Left ventricle myocardium inferior (tissue), 1 donor: ENCODE results near the gene PRKCE. TPM values are rescaled to one million over a fixed set of nuclear protein-coding genes. Genes with fewer than 3 reads are reported as not detected.
A peak's percentile ranks its signal among the peaks of the same experiment; 100 is the strongest.

Experiments
- DNase-seq: peaks from one replicate; pipeline ENCODE4 v3.0.0-alpha.2; 2020
- H3K27ac ChIP-seq: fragments of 200-600 bp; replicated peaks from 2 replicates; pipeline ENCODE4 v1.8.0; 2021
- H3K27me3 ChIP-seq: fragments of 200-600 bp; 2 replicates; pipeline ENCODE4 v1.8.0; 2021; ENCODE audit warnings: low read depth
- H3K36me3 ChIP-seq: fragments of 200-600 bp; 2 replicates; pipeline ENCODE4 v1.8.0; 2021
- H3K4me1 ChIP-seq: fragments of 200-600 bp; 2 replicates; pipeline ENCODE4 v1.8.0; 2021
- H3K4me3 ChIP-seq: fragments of 200-600 bp; 2 replicates; pipeline ENCODE4 v1.8.0; 2021; ENCODE audit warnings: mild to moderate bottlenecking, moderate library complexity
- H3K9me3 ChIP-seq: fragments of 200-600 bp; replicated peaks from 2 replicates; pipeline ENCODE4 v1.8.0; 2021
- intact Hi-C: fragments of 100-400 bp; cut with micrococcal nuclease; formaldehyde crosslinking; loops from one replicate; pipeline ENCODE4 v1.11.0; 2022
- total RNA-seq: library from RNA; stranded (reverse); fragmentation: NEBNext Ultra II Directional; extraction: Animal tissue kit (Norgen Biotek cat#: 25700); gene quantifications from one replicate; pipeline ENCODE4 v1.2.1, GENCODE V29; 2021
- TF ChIP-seq, protein P1 (sequence below): fragments of 200-600 bp; IDR thresholded peaks from 2 replicates; pipeline ENCODE4 v1.8.0; 2021; ENCODE audit warnings: antibody characterized with exemption, mild to moderate bottlenecking, borderline replicate concordance
- donor health status: DM: no; HTN: yes; CAD: no; lungs with severe emphysema.

The PRKCE gene
- total RNA-seq, 1 donor from 2014 or later: 14.7 TPM

DNA sequence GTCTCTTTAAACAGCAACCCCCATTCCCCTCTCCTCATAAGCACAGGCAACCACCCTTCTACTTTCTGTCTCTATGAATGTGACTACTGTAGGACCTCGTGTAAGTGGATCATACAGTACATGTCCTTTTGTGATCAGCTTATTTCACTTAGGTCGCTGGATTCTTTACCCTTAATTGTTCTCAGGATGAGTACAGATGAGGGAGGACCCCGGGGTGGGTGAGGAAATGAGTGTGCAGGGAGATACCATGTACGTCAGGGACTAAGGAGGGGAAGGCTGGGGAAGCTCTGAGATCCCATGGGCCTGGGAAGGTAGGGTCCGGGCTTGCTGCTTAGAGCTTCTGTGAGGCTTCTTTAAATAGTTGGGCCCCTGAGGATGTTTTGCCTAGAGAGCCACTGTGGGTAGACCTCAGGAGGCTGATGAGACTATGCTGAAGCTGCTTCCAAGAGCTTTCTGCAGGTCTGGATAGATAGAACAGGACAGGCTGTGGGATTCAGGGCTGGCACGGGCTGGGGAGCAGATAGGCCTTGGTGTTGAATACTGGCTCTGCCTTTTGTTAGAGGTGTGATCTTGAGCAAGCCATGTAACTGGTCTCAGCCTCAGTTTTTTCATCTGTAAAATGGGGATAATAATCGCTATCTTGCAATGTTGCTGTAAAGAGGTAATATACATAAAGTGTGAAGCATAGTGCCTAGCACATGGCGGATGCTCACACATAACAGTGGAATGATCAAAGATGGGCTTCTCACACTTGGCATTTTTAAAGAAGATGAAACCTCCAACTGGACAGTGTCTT, 155.3 kb downstream of the PRKCE start:
- Histone ChIP-seq H3K4me3 (no peak overlapping the region), H3K27me3 (no peaks in the 10 kb centered on the region), H3K36me3 (no peaks in the 10 kb centered on the region), H3K4me1 (peaks cover 18% of the 10 kb centered on the region), H3K27ac (no peak overlapping the region), H3K9me3 (no peaks in the 10 kb centered on the region)
- TF ChIP-seq, protein P1, sequence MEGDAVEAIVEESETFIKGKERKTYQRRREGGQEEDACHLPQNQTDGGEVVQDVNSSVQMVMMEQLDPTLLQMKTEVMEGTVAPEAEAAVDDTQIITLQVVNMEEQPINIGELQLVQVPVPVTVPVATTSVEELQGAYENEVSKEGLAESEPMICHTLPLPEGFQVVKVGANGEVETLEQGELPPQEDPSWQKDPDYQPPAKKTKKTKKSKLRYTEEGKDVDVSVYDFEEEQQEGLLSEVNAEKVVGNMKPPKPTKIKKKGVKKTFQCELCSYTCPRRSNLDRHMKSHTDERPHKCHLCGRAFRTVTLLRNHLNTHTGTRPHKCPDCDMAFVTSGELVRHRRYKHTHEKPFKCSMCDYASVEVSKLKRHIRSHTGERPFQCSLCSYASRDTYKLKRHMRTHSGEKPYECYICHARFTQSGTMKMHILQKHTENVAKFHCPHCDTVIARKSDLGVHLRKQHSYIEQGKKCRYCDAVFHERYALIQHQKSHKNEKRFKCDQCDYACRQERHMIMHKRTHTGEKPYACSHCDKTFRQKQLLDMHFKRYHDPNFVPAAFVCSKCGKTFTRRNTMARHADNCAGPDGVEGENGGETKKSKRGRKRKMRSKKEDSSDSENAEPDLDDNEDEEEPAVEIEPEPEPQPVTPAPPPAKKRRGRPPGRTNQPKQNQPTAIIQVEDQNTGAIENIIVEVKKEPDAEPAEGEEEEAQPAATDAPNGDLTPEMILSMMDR: no peak
- intact Hi-C loops: no loop called here
- DNase-seq: no peak

DNA sequence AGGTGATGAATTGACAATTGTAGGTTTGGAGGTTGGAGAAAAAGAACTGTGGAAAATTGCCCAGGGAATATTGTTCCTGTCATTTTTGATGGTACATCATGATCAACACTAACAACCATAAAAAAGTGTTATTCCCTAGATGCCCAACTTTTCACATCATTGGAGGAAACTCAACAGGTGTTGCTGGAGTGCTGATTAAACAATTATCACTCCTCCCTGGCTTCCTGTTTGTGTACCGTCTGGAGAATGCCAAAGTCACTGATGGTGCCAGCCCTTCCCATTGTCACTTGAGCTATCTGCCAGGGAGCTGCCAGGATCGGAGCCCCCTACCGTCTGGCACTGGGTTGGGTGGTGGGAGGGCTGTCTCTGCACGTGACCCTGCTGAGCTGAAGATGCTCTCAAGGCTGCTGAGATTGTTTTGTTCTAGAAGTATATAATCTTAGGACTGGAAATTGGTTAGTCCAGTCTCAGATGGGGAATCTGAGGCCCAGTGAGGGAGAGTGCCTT, 156.9 kb downstream of the PRKCE start:
- Histone ChIP-seq H3K9me3 (no peaks in the 10 kb centered on the region), H3K4me3 (no peak overlapping the region), H3K4me1 (peaks cover 33% of the 10 kb centered on the region), H3K27ac (no peak overlapping the region), H3K27me3 (no peaks in the 10 kb centered on the region), H3K36me3 (no peaks in the 10 kb centered on the region)
- DNase-seq: no peak
- TF ChIP-seq, protein P1: no peak
- intact Hi-C loops: no loop called here

DNA sequence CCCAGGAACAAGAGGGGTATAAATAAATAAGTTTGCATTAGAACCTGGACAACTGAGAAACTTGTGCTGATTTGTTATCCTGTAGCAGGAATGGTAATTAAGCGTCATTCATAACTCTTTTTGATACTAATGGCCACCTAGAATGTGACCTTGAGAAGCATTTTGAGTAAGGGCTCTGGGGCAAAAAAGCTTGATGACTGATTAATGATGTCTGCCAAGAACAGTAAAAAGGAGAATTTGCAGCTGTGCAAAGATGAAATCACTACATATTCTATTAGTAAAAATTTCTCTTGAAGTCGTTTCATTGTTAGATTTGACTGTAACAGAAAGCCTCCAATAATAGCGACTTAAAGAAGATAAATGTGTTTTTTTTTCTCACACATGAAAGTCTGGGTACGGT, 157.7 kb downstream of the PRKCE start:
- no peak for DNase-seq
- intact Hi-C loops: no loop called here
- H3K27me3 ChIP-seq: no peaks in the 10 kb centered on the region
- H3K9me3 ChIP-seq: no peaks in the 10 kb centered on the region
- no peaks in the 10 kb centered on the region for H3K36me3 ChIP-seq
- no peak overlapping the region for H3K4me3 ChIP-seq
- H3K4me1 ChIP-seq: peaks cover 41% of the 10 kb centered on the region
- TF ChIP-seq, protein P1: no peak
- H3K27ac ChIP-seq: no peak overlapping the region

DNA sequence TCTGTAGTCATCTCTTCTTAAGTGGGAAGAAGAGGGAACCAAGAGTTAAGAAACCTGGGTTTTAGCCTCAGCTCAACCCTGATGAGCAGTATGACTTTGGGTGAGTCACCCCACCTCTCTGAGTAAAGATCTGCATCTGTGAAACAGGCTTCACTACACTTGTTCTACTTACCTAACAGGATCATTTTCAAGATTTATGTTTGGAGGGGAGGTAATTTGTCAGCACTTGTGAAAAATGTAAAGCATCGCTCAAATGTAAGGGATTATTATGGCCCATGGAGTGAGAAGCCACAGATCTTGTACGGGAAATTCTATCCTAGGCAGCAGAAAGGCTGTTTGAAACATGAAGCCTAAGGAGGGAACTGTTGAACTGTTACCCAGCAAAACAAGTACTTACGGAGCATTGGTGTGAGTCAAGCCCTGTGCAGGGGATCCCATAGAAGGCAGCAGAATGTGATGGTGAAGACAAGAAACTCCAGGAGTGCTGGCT, 160.6 kb downstream of the PRKCE start:
- Histone ChIP-seq H3K27me3 (no peaks in the 10 kb centered on the region), H3K4me3 (no peak overlapping the region), H3K9me3 (no peaks in the 10 kb centered on the region), H3K4me1 (peaks cover 67% of the 10 kb centered on the region), H3K27ac (peak overlapping the region; percentile 70), H3K36me3 (no peaks in the 10 kb centered on the region)
- TF ChIP-seq, protein P1: no peak
- no peak for DNase-seq
- intact Hi-C loops: no loop called here

DNA sequence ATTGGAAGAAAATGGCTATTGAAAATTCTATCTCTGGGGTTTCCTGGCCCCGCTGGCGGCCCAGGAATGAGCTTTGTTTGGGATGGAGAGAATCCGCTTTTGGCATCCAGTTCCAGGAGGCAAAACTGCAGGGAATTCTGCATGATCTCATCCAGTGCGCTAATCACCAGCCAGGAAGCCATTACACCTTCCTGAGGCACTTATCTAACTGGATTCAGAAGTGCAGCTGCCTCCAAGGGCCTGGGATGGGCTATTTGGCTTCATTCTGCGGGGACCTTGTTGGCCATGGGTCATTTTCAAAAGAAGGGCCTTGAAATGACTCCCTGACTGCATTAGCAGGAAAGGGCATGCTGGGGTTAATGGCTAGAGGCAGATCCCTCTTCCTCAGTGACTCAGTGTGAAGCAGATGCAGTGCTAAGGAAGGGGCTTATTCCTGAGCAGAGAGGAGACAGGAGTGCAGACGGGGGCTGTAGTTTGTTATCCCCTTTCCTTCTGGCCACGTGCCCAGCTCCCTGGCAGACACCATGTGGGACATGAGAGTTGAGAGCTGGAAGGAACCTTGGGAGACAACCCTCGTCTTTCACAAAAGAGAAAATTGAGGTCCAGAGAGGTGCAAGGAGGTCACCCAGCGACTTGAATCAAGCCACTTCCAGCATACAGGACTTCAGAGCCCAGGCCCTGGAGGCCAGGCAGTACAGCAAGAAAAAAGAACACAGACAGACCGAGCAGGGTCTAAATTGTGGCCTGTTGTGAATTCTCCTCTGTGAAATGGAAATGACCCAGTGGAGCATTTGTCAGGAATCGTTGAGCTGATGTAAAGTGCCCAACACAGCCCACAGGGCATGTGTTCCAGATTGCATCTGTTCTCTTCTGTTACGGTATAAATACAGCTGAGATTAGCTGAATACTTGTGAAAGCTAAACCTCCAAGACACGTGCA, 161.8 kb downstream of the PRKCE start:
- H3K27ac ChIP-seq: peak overlapping the region; percentile 70
- intact Hi-C loops: no loop called here
- H3K4me1 ChIP-seq: peaks cover 70% of the 10 kb centered on the region
- H3K27me3 ChIP-seq: no peaks in the 10 kb centered on the region
- TF ChIP-seq, protein P1: no peak
- no peaks in the 10 kb centered on the region for H3K36me3 ChIP-seq
- DNase-seq: peak; percentile 32
- no peaks in the 10 kb centered on the region for H3K9me3 ChIP-seq
- H3K4me3 ChIP-seq: no peak overlapping the region
